ENCODE data around the gene KRT84.
"Not testable (repeated sequence)": the region's sequence is repeated elsewhere in the genome, so short reads cannot be mapped to it uniquely, and the experiment has no call there.

Gene KRT84

DNA sequence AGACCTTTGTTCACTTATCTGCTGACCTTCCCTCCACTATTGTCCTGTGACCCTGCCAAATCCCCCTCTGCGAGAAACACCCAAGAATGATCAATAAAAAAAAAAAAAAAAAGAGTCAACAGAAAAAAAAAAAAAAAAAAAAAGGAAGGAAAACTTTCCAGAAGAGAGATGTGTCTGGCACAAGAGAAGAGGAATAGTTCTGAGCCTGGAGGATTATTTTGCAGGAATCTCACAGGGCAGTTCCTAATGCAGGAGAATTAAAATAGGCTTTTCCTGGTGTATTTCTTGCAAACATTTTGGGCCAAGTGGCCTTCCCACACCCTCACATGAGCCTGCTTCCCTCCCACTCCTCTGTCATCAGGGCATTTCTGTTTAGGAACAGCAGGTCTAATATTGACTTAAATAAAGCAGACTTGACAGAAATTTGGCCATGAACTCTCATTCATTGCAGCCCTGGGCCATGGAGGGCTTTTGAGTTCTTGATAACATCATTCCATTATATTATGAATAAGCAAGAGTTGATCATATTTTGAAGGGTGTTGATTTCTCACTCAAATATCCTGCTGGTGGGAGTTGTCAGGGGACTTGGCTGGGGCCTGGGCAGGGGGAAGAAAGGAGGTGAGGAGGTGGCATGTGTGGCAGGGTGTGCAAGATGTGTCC, 25.3 kb upstream of the KRT84 start:
- not testable (repeated sequence) for DNase-seq (ENCODE audit: low spot score)

DNA sequence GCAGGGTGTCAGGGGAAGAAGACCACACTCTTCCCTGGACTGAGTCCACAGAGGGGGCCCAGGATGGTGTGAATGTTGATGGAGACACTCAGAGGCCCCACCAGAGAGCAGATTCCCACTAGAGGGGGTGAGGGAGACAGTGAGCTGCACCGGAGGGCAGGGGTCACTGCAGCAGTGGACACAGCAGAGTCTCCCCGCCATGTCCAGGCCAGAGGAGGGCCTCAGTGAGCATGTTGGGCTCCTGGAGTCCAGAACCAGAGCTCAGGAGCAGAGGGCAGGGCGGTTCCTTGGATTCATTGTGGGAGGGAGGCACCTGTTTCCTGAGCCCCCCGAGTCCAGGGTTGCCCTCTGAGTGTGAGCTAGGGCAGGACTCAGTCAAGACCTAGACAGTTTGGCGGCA, 22.5 kb upstream of the KRT84 start:
- DNase-seq (ENCODE audit: low spot score) = no peak

DNA sequence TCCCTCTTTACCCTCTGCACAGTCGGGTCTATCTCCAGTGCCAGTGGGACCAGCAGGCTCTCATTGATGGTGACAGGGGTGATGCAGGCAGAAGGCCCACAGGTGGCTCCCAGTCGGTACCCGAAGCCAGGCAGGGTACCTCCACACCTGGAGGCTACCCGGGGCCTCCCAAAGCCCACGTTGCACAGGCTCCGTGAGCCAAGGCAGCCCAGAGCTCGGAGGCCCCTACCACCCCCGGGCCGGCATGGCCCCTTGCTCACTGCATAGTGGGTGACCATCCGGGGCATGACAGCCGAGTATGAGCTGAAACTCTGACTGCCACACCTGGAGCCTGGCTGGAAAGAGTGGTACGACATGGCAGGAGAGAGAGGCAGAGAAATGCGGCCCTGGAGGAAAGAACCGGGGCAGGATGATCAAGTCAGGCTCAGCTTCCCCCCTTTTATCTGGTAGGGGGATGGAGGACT, 20.5 kb upstream of the KRT84 start, which contains the start of gene KRT82:
Gene KRT82, minus strand, starts transcription at position 414 of the 464 bp plus-strand sequence. Its CDS starts 58 bp downstream, at position 356.
- DNase-seq (ENCODE audit: low spot score) = no peak

DNA sequence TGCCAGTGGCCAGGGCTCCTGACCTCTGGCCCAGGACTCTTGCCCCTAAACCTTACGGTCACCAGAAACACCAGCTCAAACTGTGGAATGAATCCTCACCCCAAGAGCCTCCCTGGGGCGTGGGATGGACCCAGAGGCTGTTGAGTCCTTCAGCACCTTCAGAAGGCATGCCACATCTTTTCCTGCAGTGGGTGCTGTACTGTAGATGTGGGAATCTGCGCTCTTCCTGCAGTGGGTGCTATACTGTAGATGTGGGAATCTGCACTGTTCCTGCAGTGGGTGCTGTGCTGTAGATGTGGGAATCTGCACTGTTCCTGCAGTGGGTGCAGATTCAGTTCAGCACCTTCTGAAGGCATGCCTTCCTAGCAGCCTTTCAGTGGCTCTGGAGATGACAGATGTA, 19.5 kb upstream of the KRT84 start:
- DNase-seq (ENCODE audit: low spot score) = no peak

DNA sequence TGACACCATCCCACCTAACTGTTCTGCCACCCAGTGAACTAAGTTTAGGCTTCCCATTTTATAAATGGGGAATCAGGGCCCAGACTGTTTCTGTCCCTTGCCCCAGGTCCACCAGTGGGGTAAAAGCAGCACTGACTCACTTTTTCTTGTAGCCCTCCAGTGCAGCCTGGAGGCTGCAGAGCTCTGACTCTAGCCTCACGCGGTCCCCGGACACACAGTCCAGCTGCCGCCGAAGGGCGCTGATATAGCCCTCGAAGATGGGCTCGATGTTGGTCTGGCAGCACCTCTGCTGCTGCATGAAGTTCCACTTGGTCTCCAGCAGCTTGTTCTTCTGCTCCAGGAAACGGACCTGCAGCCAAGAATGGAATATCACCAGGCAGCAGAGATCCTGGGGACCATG, 18.1 kb upstream of the KRT84 start:
- DNase-seq (ENCODE audit: low spot score) = no peak

DNA sequence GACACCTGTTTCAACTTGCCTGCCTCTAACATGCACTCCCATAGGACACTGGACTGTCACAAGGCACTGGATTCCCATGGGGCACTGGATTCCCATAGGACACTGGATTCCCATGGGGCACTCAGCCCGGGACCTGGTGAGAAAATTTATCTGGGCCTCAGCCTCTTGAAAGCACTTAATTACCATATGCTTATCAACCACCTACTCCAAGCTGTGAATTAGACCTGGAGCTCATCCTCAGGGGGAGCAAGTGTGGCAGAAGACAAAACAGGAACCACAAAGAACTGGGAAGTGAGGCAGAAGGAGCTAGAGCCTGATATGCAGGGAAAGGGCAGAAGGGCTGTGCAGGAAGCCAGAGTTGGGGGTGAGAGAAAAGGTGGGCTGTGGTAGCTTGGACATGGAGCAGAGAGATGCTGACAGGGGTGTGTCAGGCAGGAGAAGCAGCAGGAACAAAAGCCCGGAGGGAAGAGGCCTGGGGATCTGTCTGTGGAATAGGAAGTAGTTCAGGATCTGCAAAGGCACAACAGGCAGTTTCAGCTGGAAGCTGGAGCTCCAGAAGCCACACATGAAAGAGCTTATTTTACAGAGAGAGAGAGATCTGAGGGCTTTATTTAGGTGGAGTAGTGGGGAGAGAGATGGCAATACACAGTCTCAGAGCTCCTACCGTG, 17.6 kb upstream of the KRT84 start:
- DNase-seq (ENCODE audit: low spot score) = no peak

DNA sequence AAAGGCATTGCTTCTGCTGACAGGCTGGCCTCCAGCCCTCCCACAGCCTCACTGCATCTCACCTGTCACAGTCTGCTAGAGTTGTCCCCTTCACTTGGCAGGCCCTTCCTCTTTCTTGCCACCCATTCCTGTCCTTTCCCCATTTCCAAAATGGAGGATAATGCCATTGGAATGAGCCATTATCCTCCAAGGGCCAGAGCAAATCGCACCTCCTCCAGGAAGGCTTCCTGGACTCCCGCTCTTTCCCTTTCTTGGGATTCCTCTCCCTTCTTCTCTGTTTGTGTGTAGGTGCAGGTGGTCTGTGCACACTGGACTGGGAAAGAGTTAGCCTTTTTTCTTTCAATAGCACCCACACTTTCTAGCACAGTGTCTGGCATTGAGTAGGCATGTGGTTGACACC, 16.9 kb upstream of the KRT84 start:
- DNase-seq (ENCODE audit: low spot score) = no peak

DNA sequence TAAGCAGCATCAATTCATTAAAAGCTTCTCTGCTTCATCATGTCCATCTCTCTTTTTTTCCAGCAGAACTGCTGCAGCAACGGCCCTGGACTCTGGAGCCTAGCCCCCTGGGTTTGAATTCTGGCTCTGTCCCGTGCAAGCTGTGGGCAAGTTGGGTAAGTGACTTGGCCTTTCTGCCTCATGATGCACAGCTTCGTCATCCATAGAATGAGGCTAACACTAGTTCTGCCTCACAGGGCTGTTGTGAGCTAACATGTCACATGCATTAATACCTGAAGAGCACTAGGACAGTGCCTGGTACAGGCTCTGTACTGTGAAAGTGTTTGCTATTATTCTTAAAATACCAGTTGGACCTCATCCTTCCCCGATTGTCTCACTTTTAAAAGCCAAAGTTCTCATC, 16.5 kb upstream of the KRT84 start:
- DNase-seq (ENCODE audit: low spot score) = no peak

DNA sequence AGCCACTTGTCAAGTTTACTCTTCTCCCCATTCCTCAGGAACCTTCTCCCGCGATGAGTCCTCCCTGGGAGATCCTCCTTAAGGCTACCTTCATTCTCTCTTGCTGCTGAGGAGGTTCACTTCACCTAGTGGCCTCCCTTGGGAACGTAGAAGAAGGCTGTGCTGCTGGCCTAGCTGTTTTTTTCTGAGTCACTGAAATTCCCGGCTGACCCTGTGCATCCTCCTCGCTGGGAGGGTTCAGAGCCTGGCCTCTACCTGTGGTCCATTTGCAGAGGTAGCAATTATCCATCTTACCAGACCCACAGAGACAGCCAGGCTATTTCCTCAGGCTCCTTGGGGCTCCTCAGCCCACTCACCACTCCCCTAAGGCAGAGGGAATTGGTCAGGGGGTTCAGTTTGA, 16.1 kb upstream of the KRT84 start:
- no peak for DNase-seq (ENCODE audit: low spot score)

DNA sequence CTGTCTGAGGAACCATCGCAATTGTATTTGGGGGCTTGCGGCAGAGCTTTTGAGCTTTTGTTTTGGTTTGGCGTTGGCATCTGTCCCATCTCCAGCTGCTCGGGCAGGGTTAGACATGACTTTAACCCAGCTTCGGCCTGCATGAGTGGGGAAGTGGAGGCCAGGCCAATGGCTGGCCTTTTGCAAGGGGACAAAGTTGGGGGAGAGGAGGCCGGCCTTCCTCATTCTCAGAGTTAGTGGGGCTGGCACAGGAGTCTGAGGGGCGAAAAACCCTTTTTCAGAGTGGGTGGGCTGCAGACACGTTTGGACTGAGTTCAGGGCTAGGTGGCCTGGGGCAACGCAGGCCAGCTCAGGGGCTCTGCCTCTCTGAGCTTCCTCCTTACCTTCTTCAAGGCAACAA, 15.5 kb upstream of the KRT84 start:
- no peak for DNase-seq (ENCODE audit: low spot score)

DNA sequence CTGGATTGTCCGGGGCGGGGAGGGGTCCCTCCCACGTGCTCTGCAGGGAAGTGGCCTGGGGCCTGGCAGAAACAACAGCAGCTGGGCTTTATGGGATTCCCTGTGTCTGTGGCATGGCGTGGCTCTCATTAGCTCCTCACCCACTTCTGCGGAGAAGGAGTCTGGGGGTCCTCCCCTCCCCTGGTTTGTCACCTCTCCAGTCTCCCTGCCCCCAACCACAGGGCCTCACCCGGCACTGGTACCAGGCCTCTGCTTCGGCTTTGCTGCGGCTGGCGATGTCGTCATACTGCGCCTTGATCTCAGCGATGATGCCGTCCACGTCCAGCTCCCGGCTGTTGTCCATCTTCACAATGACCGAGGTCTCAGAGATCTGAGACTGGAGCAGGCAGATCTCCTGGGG, 14.3 kb upstream of the KRT84 start:
- no peak for DNase-seq (ENCODE audit: low spot score)

DNA sequence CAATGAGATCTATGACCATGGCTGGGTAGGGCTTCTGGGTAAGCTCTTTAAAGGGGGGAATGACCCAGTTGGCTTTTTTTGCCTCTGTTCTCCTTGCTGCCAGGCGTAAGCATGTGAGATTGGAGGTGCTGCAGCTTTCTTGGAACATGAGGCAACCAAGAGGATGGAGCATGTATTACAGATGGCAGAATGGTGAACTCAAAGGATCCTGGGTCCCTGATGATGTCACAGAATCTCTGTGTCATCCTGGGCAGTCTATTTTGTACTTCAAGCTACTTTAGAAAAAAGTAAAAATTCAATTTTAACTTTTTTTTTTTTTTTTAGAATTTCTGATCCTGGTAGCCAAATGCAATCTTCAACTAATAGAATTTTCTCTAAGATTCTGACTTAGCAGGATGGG, 12.7 kb upstream of the KRT84 start:
- no peak for DNase-seq (ENCODE audit: low spot score)

DNA sequence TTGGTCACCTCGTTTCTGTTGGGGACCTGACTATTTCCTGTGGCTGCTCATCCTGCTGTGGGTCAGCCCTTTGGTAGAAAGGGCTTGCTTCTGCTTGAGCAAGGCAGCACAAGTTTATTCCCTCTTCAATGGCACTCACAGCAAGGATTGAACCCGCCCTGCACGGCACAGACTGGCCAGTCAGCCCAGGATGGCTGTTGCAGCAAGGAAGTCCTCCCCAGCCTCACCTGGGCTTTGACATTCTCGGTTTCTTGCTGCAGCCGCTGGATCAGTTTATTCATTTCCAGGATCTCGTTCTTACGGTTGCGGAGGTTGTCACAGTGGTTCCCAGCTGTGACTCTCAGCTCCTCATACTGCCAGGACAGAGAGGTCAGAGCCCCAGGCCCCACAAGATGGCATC, 11.2 kb upstream of the KRT84 start:
- DNase-seq (ENCODE audit: low spot score) = no peak

DNA sequence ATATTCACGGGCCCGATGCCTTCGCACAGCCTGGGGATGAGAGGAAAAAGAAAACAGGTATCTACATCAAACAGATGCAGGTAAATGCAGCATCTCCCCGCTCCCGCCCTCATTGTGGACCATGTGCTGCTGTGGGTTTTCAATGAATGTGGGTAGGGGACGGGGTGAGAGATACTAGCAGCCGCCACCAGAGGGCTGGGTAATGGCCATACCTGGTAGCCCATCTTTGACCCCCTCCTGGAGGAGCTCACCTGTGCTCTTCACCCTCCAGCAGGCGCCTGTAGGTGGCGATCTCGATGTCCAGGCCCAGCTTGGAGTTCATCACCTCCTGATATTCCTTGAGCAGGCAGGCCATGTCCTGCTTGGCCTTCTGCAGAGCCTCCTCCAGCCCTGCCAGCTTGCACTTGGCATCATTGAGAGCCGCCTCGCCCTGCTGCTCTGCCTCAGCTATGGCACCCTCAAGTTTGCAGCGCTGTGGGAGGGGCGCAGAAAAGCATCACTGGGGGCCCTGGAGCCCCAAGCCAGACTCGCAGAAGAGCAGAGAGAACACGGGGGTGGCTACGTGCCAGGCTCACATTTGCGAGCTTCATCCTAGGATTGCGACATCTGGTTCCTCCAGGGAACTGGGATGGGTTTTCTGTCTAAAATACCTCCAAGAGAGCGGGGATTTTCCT, 10.4 kb upstream of the KRT84 start:
- no peak for DNase-seq (ENCODE audit: low spot score)

DNA sequence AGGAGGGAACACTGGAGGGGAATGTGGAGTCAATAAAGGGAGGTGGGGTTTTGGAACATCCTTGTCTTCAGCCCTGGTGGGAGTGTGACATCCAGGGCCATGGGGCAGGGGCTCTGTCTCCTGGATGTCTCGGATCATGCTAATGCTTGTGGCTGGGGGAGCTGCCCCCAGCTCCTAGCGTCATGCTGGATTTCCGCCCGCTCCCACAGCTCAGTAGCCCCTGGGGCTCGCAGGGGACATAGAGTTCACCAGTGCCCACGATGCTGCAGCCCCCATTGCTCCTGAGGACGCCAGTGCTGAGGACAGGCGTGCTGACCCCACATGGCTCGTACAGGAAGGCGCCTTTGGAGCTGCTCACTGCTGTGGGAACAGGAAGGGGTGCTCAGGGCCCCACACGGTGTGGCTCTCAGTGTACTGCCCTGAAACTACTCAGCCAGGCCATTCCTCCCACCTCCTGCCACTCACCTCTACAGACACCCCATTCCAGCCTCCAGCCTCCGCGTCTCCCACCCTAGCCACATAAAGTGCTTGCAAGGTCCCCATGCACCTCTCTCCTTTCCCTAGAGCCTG, 9.5 kb upstream of the KRT84 start:
- DNase-seq (ENCODE audit: low spot score) = no peak

DNA sequence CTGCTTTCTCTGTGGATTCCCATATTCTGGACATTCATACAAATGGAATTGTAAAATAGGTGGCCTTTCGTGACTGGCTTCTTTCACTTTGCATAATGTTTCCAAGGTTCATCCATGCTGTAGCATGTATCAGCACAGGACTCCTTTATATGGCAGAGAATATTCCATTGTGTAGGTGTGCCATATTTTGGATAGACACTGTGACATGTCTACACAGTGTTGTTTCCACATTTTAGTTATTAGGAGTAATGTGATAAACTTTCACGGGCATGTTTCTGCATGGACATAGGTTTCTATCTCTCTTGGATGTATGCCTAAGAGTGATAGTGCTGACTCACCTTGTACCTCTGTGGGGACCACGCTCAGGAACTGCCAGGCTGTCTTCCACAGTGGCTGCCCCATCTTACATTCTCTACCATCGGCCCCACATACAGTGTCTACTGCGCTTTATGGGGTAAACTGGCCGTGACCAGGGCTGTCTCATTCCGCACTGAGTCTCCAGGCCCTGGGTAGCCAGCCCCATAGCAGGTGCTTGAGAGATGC, 7.1 kb upstream of the KRT84 start:
- DNase-seq (ENCODE audit: low spot score) = no peak

DNA sequence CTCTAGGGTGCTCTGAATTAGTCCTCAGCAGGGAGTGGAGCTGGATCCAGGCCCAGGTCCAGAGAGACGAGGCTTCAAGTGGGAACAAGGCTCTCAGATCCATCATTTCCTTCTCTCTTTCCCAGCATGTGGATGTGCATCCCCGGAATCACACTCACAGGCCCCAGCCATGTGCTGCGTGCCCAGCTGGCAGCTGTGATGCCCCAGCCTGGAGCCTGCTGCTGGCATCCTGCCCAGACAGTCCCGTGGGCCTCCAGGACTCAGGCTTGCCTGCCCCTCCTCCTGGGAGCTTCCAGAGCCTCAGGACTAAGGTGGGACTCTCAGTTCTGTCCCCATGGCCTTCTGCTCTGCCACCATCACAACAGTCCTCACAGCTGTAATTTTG, 6.2 kb upstream of the KRT84 start:
- no peak for DNase-seq (ENCODE audit: low spot score)

DNA sequence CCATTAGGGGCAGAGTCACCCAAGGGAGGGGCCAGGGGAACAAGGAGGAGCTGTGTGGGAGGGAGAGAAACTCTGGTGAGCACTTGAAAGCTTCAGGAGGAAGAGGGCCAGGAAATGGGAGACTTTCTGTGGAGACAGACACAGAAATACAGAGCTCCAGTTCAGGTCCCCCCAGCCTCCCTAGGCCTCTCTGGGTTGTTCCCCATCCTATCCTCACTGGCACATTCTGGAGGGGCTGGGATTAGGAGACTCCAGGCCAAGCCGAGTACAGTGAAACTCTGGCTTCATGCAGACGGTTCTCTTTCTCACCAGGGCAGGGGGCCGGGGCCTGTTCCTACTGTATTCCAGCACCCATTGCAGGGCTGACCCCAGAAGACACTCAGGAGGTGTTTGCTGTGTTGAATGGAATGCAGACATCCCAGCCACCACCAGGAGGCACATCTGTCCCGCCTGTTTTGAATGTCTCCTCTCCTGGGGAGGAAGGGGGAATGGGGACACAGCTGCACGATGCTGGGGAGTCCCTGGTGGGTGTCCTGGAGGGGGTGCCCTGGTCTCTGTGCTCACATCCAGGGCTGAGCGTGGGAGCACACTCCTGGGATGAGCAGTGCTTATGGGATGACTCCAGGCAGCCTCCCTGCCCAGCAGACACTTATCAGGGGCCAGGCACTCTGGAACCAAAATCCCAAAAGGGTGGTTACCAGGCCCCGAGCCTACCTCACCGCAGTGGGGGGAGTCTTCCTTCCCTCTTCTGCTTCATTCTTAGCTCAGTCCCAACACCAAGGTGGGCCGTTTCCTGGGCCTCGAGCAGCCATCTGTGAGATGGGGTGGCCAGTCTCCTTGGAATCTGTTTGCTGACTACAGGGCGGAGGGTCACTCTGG, 5.5 kb upstream of the KRT84 start:
- no peak for DNase-seq (ENCODE audit: low spot score)

DNA sequence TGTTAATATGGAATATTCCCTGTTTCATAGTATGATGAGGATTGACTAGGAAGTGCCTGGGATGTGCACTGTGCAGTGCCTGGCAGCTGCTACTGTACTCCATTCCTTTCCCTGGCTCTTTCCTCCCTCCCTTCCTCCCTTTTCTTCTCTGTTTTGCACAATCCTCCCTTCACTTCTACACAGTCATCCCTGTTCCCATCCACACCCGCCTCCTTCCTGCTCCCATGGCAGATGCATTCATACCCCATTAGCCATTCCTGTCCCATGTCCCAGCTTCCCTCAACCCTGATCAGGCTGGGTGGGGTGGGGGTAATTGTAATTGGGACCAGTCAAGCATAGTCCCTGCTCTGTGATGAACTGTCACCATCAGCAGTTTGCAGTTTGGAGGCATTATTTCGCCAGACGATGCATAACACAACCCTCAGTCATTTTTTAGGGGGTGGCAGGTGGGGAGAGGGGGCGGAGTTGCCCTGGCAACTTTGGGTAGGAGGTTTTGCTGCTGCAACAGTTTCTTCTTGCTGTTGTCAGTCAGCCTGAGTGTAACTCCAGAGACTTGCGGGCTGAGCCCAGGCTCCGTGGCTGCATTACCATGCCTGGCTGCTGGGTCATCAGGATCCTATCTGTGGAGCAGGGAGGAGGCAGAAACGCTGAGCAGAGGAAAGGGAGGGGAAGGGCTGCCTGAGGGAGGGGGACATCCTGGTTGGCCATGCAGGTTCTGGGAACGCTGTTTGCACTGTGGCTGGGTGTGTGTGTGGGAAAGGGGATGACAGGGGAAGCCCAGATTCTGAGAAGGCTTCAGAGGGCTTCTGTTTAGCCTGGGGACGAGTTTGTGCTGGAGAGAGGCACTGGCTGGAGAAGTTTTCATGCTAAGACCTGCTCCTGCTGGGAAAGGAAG, 4.1 kb upstream of the KRT84 start:
- no peak for DNase-seq (ENCODE audit: low spot score)

DNA sequence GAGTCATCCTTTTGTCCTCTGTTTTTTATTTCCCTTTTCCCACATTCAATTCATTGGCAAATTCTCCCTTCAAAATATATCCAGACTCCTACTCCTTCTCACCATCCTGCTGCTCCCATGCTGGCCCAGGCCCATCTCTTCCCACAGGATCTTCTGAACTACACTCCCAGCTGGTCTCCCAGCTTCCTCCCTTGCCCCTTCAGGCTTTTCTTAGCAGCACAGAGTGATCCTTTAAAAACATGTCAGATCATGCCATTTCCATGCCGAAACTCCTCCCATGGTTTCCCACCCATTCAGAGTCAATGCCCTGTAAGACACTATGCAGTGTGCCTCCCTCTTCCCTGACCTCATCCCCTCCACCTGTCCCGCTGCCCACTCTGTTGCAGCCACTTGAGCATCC, 2.4 kb upstream of the KRT84 start:
- DNase-seq (ENCODE audit: low spot score) = no peak

DNA sequence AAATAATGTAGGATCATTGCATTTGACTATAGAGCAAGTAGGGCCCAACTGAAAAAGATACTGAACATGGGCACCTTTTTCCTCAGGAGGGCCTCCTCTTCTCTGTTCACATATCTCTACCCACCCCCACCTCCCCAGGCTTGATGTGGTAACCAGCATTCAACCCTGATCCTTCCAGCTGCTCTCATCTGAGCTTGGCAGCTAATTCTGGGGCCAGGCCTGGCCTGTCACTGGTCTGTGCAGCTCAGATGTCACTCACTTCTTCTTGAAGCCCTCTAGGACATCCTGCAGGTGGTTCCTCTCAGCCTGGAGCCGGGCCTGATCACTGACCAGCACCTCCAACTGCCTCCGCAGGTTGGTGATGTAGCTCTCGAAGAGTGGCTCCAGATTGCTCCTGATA, 2.1 kb downstream of the KRT84 start:
- DNase-seq (ENCODE audit: low spot score) = no peak
